MCF 10A (cell line): ENCODE data around the gene GGACT. TPM values are rescaled to one million over a fixed set of nuclear protein-coding genes. Genes with fewer than 3 reads are reported as not detected.

Source experiments
- Bru-seq: library from RNA; stranded (reverse); fragments of 400-500 nt; gene quantifications from one replicate; lab custom pipeline; 2021; lab: Mats Ljungman, UMichigan
- BruChase-seq, 2 experiments: library from RNA; stranded (reverse); fragments of 400-500 nt; gene quantifications; one replicate each; lab custom pipeline; 2021; lab: Mats Ljungman, UMichigan
- BruUV-seq: library from RNA; stranded (reverse); fragments of 400-500 nt; replicated peaks from 2 replicates; lab custom pipeline; 2021; lab: Mats Ljungman, UMichigan
- CTCF ChIA-PET: fragments of 300-600 bp; sonication (Branson Sonifier 250); formaldehyde crosslinking; extraction: SDS; loops from one replicate; lab custom pipeline; 2021; ENCODE audit warnings: antibody characterized with exemption, inconsistent platforms; lab: Yijun Ruan, JAX
- POLR2A ChIA-PET: fragments of 300-600, 350-650 bp; sonication (Branson Sonifier 250); formaldehyde crosslinking; extraction: SDS; loops from one replicate; lab custom pipeline; 2020; ENCODE audit warnings: antibody characterized with exemption, inconsistent platforms; lab: Yijun Ruan, JAX
- DNase-seq: peaks from one replicate; pipeline ENCODE4 v3.0.0-alpha.2; 2018; ENCODE audit not compliant: unreplicated experiment
- H3K27ac Mint-ChIP-seq: one replicate; pipeline ENCODE4 v1.8.0; 2022; ENCODE audit warnings: mild to moderate bottlenecking, low read depth, mixed read lengths; ENCODE audit not compliant: unreplicated experiment
- H3K27me3 Mint-ChIP-seq: one replicate; pipeline ENCODE4 v1.8.0; 2022; ENCODE audit warnings: mixed read lengths; ENCODE audit not compliant: insufficient read depth, unreplicated experiment
- H3K36me3 Mint-ChIP-seq: one replicate; pipeline ENCODE4 v1.8.0; 2022; ENCODE audit warnings: mild to moderate bottlenecking, moderate library complexity, mixed read lengths; ENCODE audit not compliant: insufficient read depth, unreplicated experiment
- H3K4me1 Mint-ChIP-seq: one replicate; pipeline ENCODE4 v1.8.0; 2022; ENCODE audit warnings: mixed read lengths; ENCODE audit not compliant: insufficient read depth, unreplicated experiment
- H3K4me3 Mint-ChIP-seq: one replicate; pipeline ENCODE4 v1.8.0; 2022; ENCODE audit warnings: mild to moderate bottlenecking, moderate library complexity, mixed read lengths; ENCODE audit not compliant: unreplicated experiment
- H3K9me3 Mint-ChIP-seq: one replicate; pipeline ENCODE4 v1.8.0; 2022; ENCODE audit warnings: mixed read lengths; ENCODE audit not compliant: unreplicated experiment
- CTCF ChIP-seq: fragments of 200-600 bp; IDR thresholded peaks from one replicate; pipeline ENCODE4 v1.8.0; 2022; ENCODE audit warnings: antibody characterized with exemption, mild to moderate bottlenecking; ENCODE audit not compliant: unreplicated experiment
- intact Hi-C: fragments of 100-400 bp; cut with micrococcal nuclease; formaldehyde crosslinking; loops from 2 replicates; pipeline ENCODE4 v1.14.1; 2022
- long read RNA-seq: library from polyadenylated mRNA; stranded (forward); transcript quantifications from one replicate; pipeline ENCODE4 v2.0.0, GENCODE V29; 2022
- total RNA-seq: library from RNA; stranded (reverse); gene quantifications from 2 replicates; pipeline ENCODE4 v1.2.3, GENCODE V29; 2022

The GGACT gene
- total RNA-seq = 6.9 and 8.1 TPM in 2 replicates
- percentile 52 among the genes with signal in this experiment for Bru-seq, nascent RNA
- BruChase-seq, experiment 1, labeled RNA remaining after a 6-hour chase = percentile 59 among the genes with signal in this experiment
- BruChase-seq, experiment 2, labeled RNA remaining after a 2-hour chase = percentile 56 among the genes with signal in this experiment
- long read RNA-seq, partial matches to known transcripts = 0 of 3 reads
- long read RNA-seq, other reads (novel, unspliced or antisense) = 1 of 3 reads

GRCh38 chr13:100588331-100589177 lies at the start of gene GGACT:
GGACT (minus strand) TSS chr13:100588789; CDS start chr13:100532591, 56,198 bp downstream.
- Mint-ChIP-seq H3K27me3 (no peaks in the 10 kb centered on the region), H3K27ac (no peak within 1 kb of the TSS), H3K36me3 (no peaks in the 10 kb centered on the region), H3K4me1 (peaks cover 5% of the 10 kb centered on the region), H3K9me3 (no peaks in the 10 kb centered on the region), H3K4me3 (peak within 1 kb of the TSS; percentile 66)
- intact Hi-C loops = no loop called here
- TF ChIP-seq CTCF = peak; percentile 41
- ChIA-PET POLR2A (no interaction called here), CTCF (interaction anchor here (0.6 to 1.5 kb wide), 10 partner anchors 8 to 1253 kb away, joined by 3 to 5 read pairs (median 4); no protein-coding TSS in a partner anchor)
- DNase-seq = peak; percentile 29
- BruUV-seq = no TSS peak

- no peaks in the 10 kb centered on the region for H3K4me1 Mint-ChIP-seq
- no TSS peak for BruUV-seq
- ChIA-PET CTCF (interaction anchor here (1.2 to 1.5 kb wide), 2 partner anchors 9 to 65 kb away, joined by 3 read pairs; no protein-coding TSS in a partner anchor), POLR2A (no interaction called here)
- peaks cover 58% of the 10 kb centered on the region for H3K36me3 Mint-ChIP-seq
- H3K27ac Mint-ChIP-seq = no peak overlapping the region
- no peak overlapping the region for H3K4me3 Mint-ChIP-seq
- no peaks in the 10 kb centered on the region for H3K27me3 Mint-ChIP-seq
- intact Hi-C loops = no loop called here
- no peaks in the 10 kb centered on the region for H3K9me3 Mint-ChIP-seq
- DNase-seq = no peak
- no peak for TF ChIP-seq CTCF
Measured at GRCh38 chr13:100637796-100638195, 49.2 kb upstream of the GGACT start.

GRCh38 chr13:100637380-100637779 lies 48.8 kb upstream of the GGACT start:
- intact Hi-C loops = no loop called here
- ChIA-PET CTCF (interaction anchor here (1.2 to 1.5 kb wide), 2 partner anchors 10 to 65 kb away, joined by 3 read pairs; no protein-coding TSS in a partner anchor), POLR2A (no interaction called here)
- H3K36me3 Mint-ChIP-seq = peaks cover 61% of the 10 kb centered on the region
- no peak overlapping the region for H3K4me3 Mint-ChIP-seq
- DNase-seq = no peak
- no peaks in the 10 kb centered on the region for H3K27me3 Mint-ChIP-seq
- TF ChIP-seq CTCF = no peak
- no peaks in the 10 kb centered on the region for H3K9me3 Mint-ChIP-seq
- H3K4me1 Mint-ChIP-seq = no peaks in the 10 kb centered on the region
- BruUV-seq = no TSS peak
- H3K27ac Mint-ChIP-seq = no peak overlapping the region

GRCh38 chr13:100636441-100636840 lies 47.9 kb upstream of the GGACT start:
- Mint-ChIP-seq H3K4me1 (no peaks in the 10 kb centered on the region), H3K27me3 (no peaks in the 10 kb centered on the region), H3K4me3 (no peak overlapping the region), H3K36me3 (peaks cover 58% of the 10 kb centered on the region), H3K27ac (no peak overlapping the region), H3K9me3 (no peaks in the 10 kb centered on the region)
- no peak for TF ChIP-seq CTCF
- CTCF ChIA-PET = interaction anchor here (1.5 kb wide), 1 partner anchor 11 kb away, joined by 3 read pairs; no protein-coding TSS in a partner anchor
- intact Hi-C loops = no loop called here
- DNase-seq = no peak
- BruUV-seq = no TSS peak
- POLR2A ChIA-PET = no interaction called here
